SK-N-SH (cell line): ENCODE data around the gene MARCHF7. TPM values are rescaled to one million over a fixed set of nuclear protein-coding genes. Genes with fewer than 3 reads are reported as not detected.

Experiments
- CTCF ChIA-PET: fragments of 300-600, 350-600 bp; formaldehyde crosslinking; extraction: SDS; loops from one replicate; lab custom pipeline; 2021; lab: Yijun Ruan, JAX
- POLR2A ChIA-PET: fragments of 350-600 bp; sonication (Branson Sonifier 250); formaldehyde crosslinking; extraction: SDS; loops from one replicate; lab custom pipeline; 2020; ENCODE audit warnings: antibody characterized with exemption, inconsistent platforms; lab: Yijun Ruan, JAX
- DNase-seq: peaks from one replicate; pipeline ENCODE4 v3.0.0; 2012
- H2AFZ ChIP-seq: fragments of 200-600 bp; sonication (generic); 2 replicates; pipeline ENCODE4 v1.8.1; 2016; ENCODE audit warnings: antibody characterized with exemption, mild to moderate bottlenecking, low read depth
- H3F3A ChIP-seq: fragments of 200-600 bp; sonication (generic); replicated peaks from 2 replicates; pipeline ENCODE3; 2016; ENCODE audit warnings: antibody characterized with exemption, mild to moderate bottlenecking; ENCODE audit not compliant: insufficient read depth
- H3K27ac ChIP-seq, 2 experiments: fragments of 200-500 bp in 1 of 2; fragments of 200-600 bp in 1 of 2; sonication (Bioruptor generic) in 1 of 2; sonication (generic), shearing (Covaris generic) in 1 of 2; 2 replicates each; pipeline versions ENCODE4 v1.5.1 to v1.6.1; 2014 to 2016; ENCODE audit warnings: low read depth in 2 of 2, inconsistent platforms in 1 of 2, low read length in 1 of 2, mild to moderate bottlenecking in 1 of 2, mixed read lengths in 1 of 2
- H3K27me3 ChIP-seq: fragments of 200-600 bp; sonication (generic), shearing (Covaris generic); 2 replicates; pipeline ENCODE4 v1.6.1; 2016; ENCODE audit warnings: mixed run types; ENCODE audit not compliant: insufficient read depth
- H3K36me3 ChIP-seq, 2 experiments: fragments of 200-500 bp in 1 of 2; fragments of 200-600 bp in 1 of 2; sonication (Bioruptor generic) in 1 of 2; sonication (generic) in 1 of 2; replicated peaks in 1 of 2; 2 replicates each; pipeline versions ENCODE3 to v1.5.1; 2014 to 2016; ENCODE audit warnings: low read length in 1 of 2, mild to moderate bottlenecking in 1 of 2; ENCODE audit not compliant: insufficient read depth in 2 of 2, control insufficient read depth in 1 of 2
- H3K4me1 ChIP-seq, 2 experiments: fragments of 200-500 bp in 1 of 2; fragments of 200-600 bp in 1 of 2; sonication (Bioruptor generic) in 1 of 2; sonication (generic), shearing (Covaris generic) in 1 of 2; 2 replicates each; pipeline versions ENCODE4 v1.5.1 to v1.6.1; 2014 to 2016; ENCODE audit warnings: low read depth in 1 of 2, low read length in 1 of 2, mixed run types in 1 of 2; ENCODE audit not compliant: insufficient read depth in 2 of 2, control insufficient read depth in 1 of 2
- H3K4me2 ChIP-seq: fragments of 200-600 bp; sonication (generic), shearing (Covaris generic); 2 replicates; pipeline ENCODE4 v1.6.1; 2017; ENCODE audit warnings: mixed run types
- H3K4me3 ChIP-seq, 2 experiments: fragments of 200-500 bp in 1 of 2; fragments of 200-600 bp in 1 of 2; sonication (Bioruptor generic) in 1 of 2; sonication (generic), shearing (Covaris generic) in 1 of 2; 2 replicates each; pipeline versions ENCODE4 v1.5.1 to v1.8.1; 2014 to 2016; ENCODE audit warnings: low read depth in 2 of 2, inconsistent platforms in 1 of 2, low read length in 1 of 2, mild to moderate bottlenecking in 1 of 2, mixed read lengths in 1 of 2, moderate library complexity in 1 of 2
- H3K79me2 ChIP-seq: fragments of 200-600 bp; sonication (generic); 2 replicates; pipeline ENCODE4 v1.8.1; 2017; ENCODE audit warnings: mild to moderate bottlenecking; ENCODE audit not compliant: insufficient read depth
- H3K9ac ChIP-seq: fragments of 200-600 bp; sonication (generic); 2 replicates; pipeline ENCODE4 v1.6.1; 2017; ENCODE audit warnings: mixed run types
- H3K9me2 ChIP-seq: fragments of 200-600 bp; sonication (generic); 2 replicates; pipeline ENCODE4 v1.6.1; 2017; ENCODE audit warnings: mixed run types
- H3K9me3 ChIP-seq: fragments of 200-600 bp; sonication (generic); 2 replicates; pipeline ENCODE4 v1.6.1; 2017; ENCODE audit warnings: mixed run types, mild to moderate bottlenecking, moderate library complexity
- H4K20me1 ChIP-seq: fragments of 200-600 bp; sonication (generic); 2 replicates; pipeline ENCODE4 v1.6.1; 2017; ENCODE audit warnings: mild to moderate bottlenecking, mixed run types; ENCODE audit not compliant: insufficient read depth
- ELF1 ChIP-seq: IDR thresholded peaks from 2 replicates; pipeline ENCODE4 v1.4.0; 2012
- EP300 ChIP-seq, 2 experiments: IDR thresholded peaks; 2 replicates each; pipeline versions ENCODE4 v1.4.0 to v1.6.1; 2012; ENCODE audit warnings: borderline replicate concordance in 1 of 2, low read depth in 1 of 2, low read length in 1 of 2
- FOSL2 ChIP-seq: IDR thresholded peaks from 2 replicates; pipeline ENCODE4 v1.4.0; 2012; ENCODE audit warnings: low read depth, mild to moderate bottlenecking, moderate library complexity, borderline replicate concordance
- FOXJ3 ChIP-seq: sonication (generic); formaldehyde crosslinking; IDR thresholded peaks from 2 replicates; pipeline ENCODE4 v1.5.1; 2020; ENCODE audit warnings: mild to moderate bottlenecking, missing genetic modification reagents
- FOXM1 ChIP-seq: IDR thresholded peaks from 2 replicates; pipeline ENCODE4 v1.4.0; 2012; ENCODE audit warnings: low read depth, mild to moderate bottlenecking
- GABPA ChIP-seq: IDR thresholded peaks from 2 replicates; pipeline ENCODE4 v1.4.0; 2012; ENCODE audit warnings: low read depth, mild to moderate bottlenecking
- GATA2 ChIP-seq: sonication (generic); formaldehyde crosslinking; IDR thresholded peaks from 2 replicates; pipeline ENCODE4 v1.5.0; 2020; ENCODE audit warnings: mild to moderate bottlenecking, missing genetic modification reagents
- JUND ChIP-seq: IDR thresholded peaks from 2 replicates; pipeline ENCODE4 v1.4.0; 2012
- MXI1 ChIP-seq: IDR thresholded peaks from 2 replicates; pipeline ENCODE4 v1.6.1; 2012; ENCODE audit warnings: mild to moderate bottlenecking, low read depth, low read length, improper control_type of control experiment
- NFIC ChIP-seq: IDR thresholded peaks from 2 replicates; pipeline ENCODE4 v1.4.0; 2012; ENCODE audit warnings: borderline replicate concordance
- NRF1 ChIP-seq: IDR thresholded peaks from 2 replicates; pipeline ENCODE4 v1.6.1; 2012; ENCODE audit warnings: low read depth, mild to moderate bottlenecking, low read length
- PBX3 ChIP-seq: IDR thresholded peaks from 2 replicates; pipeline ENCODE4; 2012
- POLR2AphosphoS5 ChIP-seq: IDR thresholded peaks from 2 replicates; pipeline ENCODE4 v1.6.1; 2012; ENCODE audit warnings: low read depth, low read length
- RAD21 ChIP-seq: IDR thresholded peaks from 2 replicates; pipeline ENCODE4 v1.6.1; 2012; ENCODE audit warnings: mild to moderate bottlenecking, low read length
- REST ChIP-seq: IDR thresholded peaks from 2 replicates; pipeline ENCODE4 v1.6.1; 2012; ENCODE audit warnings: mild to moderate bottlenecking, low read depth, low read length, moderate library complexity
- RXRA ChIP-seq: IDR thresholded peaks from 2 replicates; pipeline ENCODE4 v1.4.0; 2012; ENCODE audit warnings: low read depth, mild to moderate bottlenecking, borderline replicate concordance
- SIN3A ChIP-seq: IDR thresholded peaks from 2 replicates; pipeline ENCODE4 v1.6.1; 2012; ENCODE audit warnings: low read depth, mild to moderate bottlenecking, low read length, moderate library complexity, borderline replicate concordance
- TAF1 ChIP-seq: IDR thresholded peaks from 2 replicates; pipeline ENCODE4 v1.6.1; 2012; ENCODE audit warnings: low read depth, mild to moderate bottlenecking, low read length, moderate library complexity, borderline replicate concordance
- TEAD4 ChIP-seq: IDR thresholded peaks from 2 replicates; pipeline ENCODE4 v1.4.0; 2012; ENCODE audit warnings: mild to moderate bottlenecking, borderline replicate concordance; ENCODE audit not compliant: insufficient read depth
- USF1 ChIP-seq: IDR thresholded peaks from 2 replicates; pipeline ENCODE4 v1.4.0; 2012; ENCODE audit warnings: low read depth, borderline replicate concordance
- WGBS: methylation state at CpG from one replicate; pipeline ENCODE4 v1.1.6; 2017; ENCODE audit warnings: low lambda C conversion rate; 5-methylcytosine and 5-hydroxymethylcytosine counted together
- polyA plus RNA-seq, 3 experiments: library from polyadenylated mRNA; depleted of rRNA; stranded (reverse); fragments of >200 nt; gene quantifications; 2 replicates each; pipeline ENCODE4 v1.2.3, GENCODE V29; 2012

Gene MARCHF7
- polyA plus RNA-seq, 1 of the 3 experiments (the other 2 are of a cell fraction), result 20.3 TPM

- Histone ChIP-seq H3K27ac (no peak overlapping the region), H3K79me2 (peaks cover 87% of the 10 kb centered on the region), H3K27me3 (no peaks in the 10 kb centered on the region)
- WGBS, result 92% methylated on average over 2 of the region's 2 CpGs
- no peak for TF ChIP-seq PBX3
- TF ChIP-seq JUND, result no peak
- TF ChIP-seq FOSL2, result no peak
- no peak for TF ChIP-seq TAF1
- no peak for TF ChIP-seq RXRA
- no peak for TF ChIP-seq GATA2 (CRISPR knock-in tag)
- TF ChIP-seq USF1, result no peak
- no peak for TF ChIP-seq MXI1
- no peak for TF ChIP-seq EP300 (IDR thresholded peaks at IDR 0.05; ENCODE audit: borderline replicate concordance in 1 of 2, low read depth in 1 of 2, low read length in 1 of 2)
- TF ChIP-seq ELF1, result no peak
- no peak for TF ChIP-seq RAD21
- TF ChIP-seq POLR2AphosphoS5, result no peak
- no peak for TF ChIP-seq TEAD4
- TF ChIP-seq REST, result no peak
- TF ChIP-seq FOXM1, result no peak
- no peak for TF ChIP-seq GABPA
- no peak for TF ChIP-seq NFIC
- no peak for TF ChIP-seq SIN3A
- no peak for TF ChIP-seq FOXJ3 (CRISPR knock-in tag)
- no peak for TF ChIP-seq NRF1
- TF ChIP-seq, all 33 proteins: peak for 0
- Histone ChIP-seq H3K4me2 (no peak overlapping the region), H4K20me1 (peaks cover 44% of the 10 kb centered on the region), H3F3A (peaks cover 5% of the 10 kb centered on the region), H3K4me3 (no peak overlapping the region), H2AFZ (no peak overlapping the region), H3K36me3 (peaks cover 64 to 84% of the 10 kb centered on the region in 2 experiments), H3K9me2 (no peaks in the 10 kb centered on the region), H3K9me3 (no peaks in the 10 kb centered on the region), H3K4me1 (no peaks in the 10 kb centered on the region), H3K9ac (no peak overlapping the region)
- ChIA-PET POLR2A (no interaction called here), CTCF (no interaction called here)
- no peak for DNase-seq
Measured at GRCh38 chr2:159755014-159755413, 42.7 kb downstream of the MARCHF7 start.
